Liver (tissue), 9 donors: ENCODE data around the gene ACYP2. TPM values are rescaled to one million over a fixed set of nuclear protein-coding genes. Genes with fewer than 3 reads are reported as not detected.

ENCODE experiments used
- DNase-seq: peaks from one replicate; pipeline ENCODE4 v3.0.0-alpha.2; 2017; ENCODE audit warnings: low spot score
- H3K27ac ChIP-seq, 2 donors: one replicate each; pipeline ENCODE4 v1.7.0; 2013; ENCODE audit warnings: inconsistent platforms in 2 of 2, low read length in 2 of 2, control low read depth in 1 of 2, low read depth in 1 of 2, mild to moderate bottlenecking in 1 of 2
- H3K27me3 ChIP-seq, 4 donors: one replicate each; pipeline versions ENCODE4 v1.6.1 to v1.7.0; 2013; ENCODE audit warnings: low read length in 3 of 4, inconsistent platforms in 1 of 4, mild to moderate bottlenecking in 1 of 4, moderate library complexity in 1 of 4; ENCODE audit not compliant: control insufficient read depth in 4 of 4, insufficient read depth in 4 of 4
- H3K36me3 ChIP-seq, 4 donors: one replicate each; pipeline versions ENCODE4 v1.6.1 to v1.7.0; 2013; ENCODE audit warnings: low read length in 3 of 4, mild to moderate bottlenecking in 3 of 4, low read depth in 1 of 4, moderate library complexity in 1 of 4; ENCODE audit not compliant: control insufficient read depth in 4 of 4, insufficient read depth in 3 of 4
- H3K4me1 ChIP-seq, 4 donors: one replicate each; pipeline versions ENCODE4 v1.6.1 to v1.7.0; 2013; ENCODE audit warnings: low read length in 3 of 4, mild to moderate bottlenecking in 3 of 4, moderate library complexity in 1 of 4; ENCODE audit not compliant: control insufficient read depth in 4 of 4, insufficient read depth in 4 of 4
- H3K4me3 ChIP-seq, 3 donors: one replicate each; pipeline versions ENCODE4 v1.6.1 to v1.7.0; 2013; ENCODE audit warnings: low read length in 3 of 3, control low read depth in 1 of 3, low read depth in 1 of 3, mild to moderate bottlenecking in 1 of 3
- H3K9ac ChIP-seq, 2 donors: one replicate each; pipeline ENCODE4 v1.7.0; 2013; ENCODE audit warnings: low read length in 2 of 2, mild to moderate bottlenecking in 2 of 2, moderate library complexity in 2 of 2, control low read depth in 1 of 2, low read depth in 1 of 2
- H3K9me3 ChIP-seq, 4 donors: one replicate each; pipeline versions ENCODE4 v1.6.1 to v1.7.0; 2013; ENCODE audit warnings: low read length in 3 of 4; ENCODE audit not compliant: control insufficient read depth in 4 of 4
- ATF3 ChIP-seq: IDR thresholded peaks from 2 replicates; pipeline ENCODE4 v1.6.1; 2016; ENCODE audit warnings: antibody characterized with exemption
- CTCF ChIP-seq: fragments of 150-350 bp; IDR thresholded peaks from 2 replicates; pipeline ENCODE4 v1.5.1; 2017; ENCODE audit warnings: improper control_type of control experiment, low read depth, low read length; ENCODE audit not compliant: missing input control
- EGR1 ChIP-seq, 2 donors: IDR thresholded peaks; 2 replicates each; pipeline ENCODE4 v1.6.1; 2016 to 2018; ENCODE audit warnings: antibody characterized with exemption in 2 of 2, low read depth in 2 of 2
- FOXA1 ChIP-seq: IDR thresholded peaks from 2 replicates; pipeline ENCODE4 v1.6.1; 2016; ENCODE audit warnings: antibody characterized with exemption
- FOXA2 ChIP-seq: IDR thresholded peaks from 2 replicates; pipeline ENCODE4 v1.6.1; 2016; ENCODE audit warnings: antibody characterized with exemption
- GABPA ChIP-seq, 2 donors: IDR thresholded peaks in 1 of 2; conservative IDR thresholded peaks in 1 of 2; 2 replicates each; pipeline ENCODE4 v1.6.1; 2016; ENCODE audit warnings: antibody characterized with exemption in 2 of 2, mild to moderate bottlenecking in 1 of 2, moderate library complexity in 1 of 2
- HNF4A ChIP-seq, 2 donors: conservative IDR thresholded peaks; 2 replicates each; pipeline ENCODE4 v1.6.1; 2016; ENCODE audit warnings: antibody characterized with exemption in 2 of 2, mild to moderate bottlenecking in 2 of 2
- HNF4G ChIP-seq: IDR thresholded peaks from 2 replicates; pipeline ENCODE4 v1.6.1; 2016; ENCODE audit warnings: antibody characterized with exemption
- JUND ChIP-seq, 2 donors: IDR thresholded peaks; 2 replicates each; pipeline ENCODE4 v1.6.1; 2016; ENCODE audit warnings: antibody characterized with exemption in 2 of 2
- MAX ChIP-seq: IDR thresholded peaks from 2 replicates; pipeline ENCODE4 v1.6.1; 2016; ENCODE audit warnings: antibody characterized with exemption
- NR2F2 ChIP-seq: IDR thresholded peaks from 2 replicates; pipeline ENCODE4 v1.6.1; 2016; ENCODE audit warnings: antibody characterized with exemption
- RAD21 ChIP-seq, 2 donors: IDR thresholded peaks; 2 replicates each; pipeline ENCODE4 v1.6.1; 2016; ENCODE audit warnings: antibody characterized with exemption in 2 of 2, mild to moderate bottlenecking in 2 of 2
- REST ChIP-seq: IDR thresholded peaks from 2 replicates; pipeline ENCODE4 v1.6.1; 2016; ENCODE audit warnings: antibody characterized with exemption, mild to moderate bottlenecking
- RXRA ChIP-seq, 2 donors: IDR thresholded peaks; 2 replicates each; pipeline ENCODE4 v1.6.1; 2017 to 2018; ENCODE audit warnings: antibody characterized with exemption in 2 of 2, mild to moderate bottlenecking in 1 of 2
- SP1 ChIP-seq: IDR thresholded peaks from 2 replicates; pipeline ENCODE4 v1.6.1; 2018; ENCODE audit warnings: antibody characterized with exemption, mild to moderate bottlenecking
- TAF1 ChIP-seq: conservative IDR thresholded peaks from 2 replicates; pipeline ENCODE4 v1.6.1; 2016; ENCODE audit warnings: antibody characterized with exemption, mild to moderate bottlenecking
- YY1 ChIP-seq: IDR thresholded peaks from 2 replicates; pipeline ENCODE4 v1.6.1; 2016; ENCODE audit warnings: antibody characterized with exemption, mild to moderate bottlenecking
- ZBTB33 ChIP-seq: IDR thresholded peaks from 2 replicates; pipeline ENCODE4 v1.6.1; 2016; ENCODE audit warnings: antibody characterized with exemption
- WGBS: extraction: QIAGEN DNeasy Blood & Tissue Kit; methylation state at CpG from one replicate; pipeline ENCODE4 v1.1.7; 2013; 5-methylcytosine and 5-hydroxymethylcytosine counted together
- polyA plus RNA-seq, 2 donors: library from polyadenylated mRNA; stranded (reverse) in 1 of 2; unstranded in 1 of 2; fragments of 200-250 nt in 1 of 2; fragments of >200 nt in 1 of 2; fragmentation: Nextera tagmentation in 1 of 2; extraction: Ambion mirVana in 1 of 2; gene quantifications; one replicate each; pipeline versions ENCODE4 v1.2.1 to v1.2.3, GENCODE V29; 2013 to 2015
- total RNA-seq, 2 donors: library from RNA; depleted of rRNA; stranded (reverse); fragments of >200 nt; gene quantifications; one replicate each; pipeline ENCODE4 v1.2.3, GENCODE V29; 2014
- donor health status: healthy.
- donor health status: healthy.
- donor health status: healthy.
- donor health status: healthy.
- donor health status: healthy.

Gene ACYP2
- total and polyA plus RNA-seq, 4 donors = 13.1 to 44.3 (median 15.4) TPM

- H3K27ac ChIP-seq = no peak overlapping the region
- no peak overlapping the region for H3K4me3 ChIP-seq
- H3K4me1 ChIP-seq = no peaks in the 10 kb centered on the region
- WGBS = 96% methylated on average over 2 of the region's 2 CpGs
- peaks cover 0 to 3% (median 0%) of the 10 kb centered on the region in 4 donors for H3K9me3 ChIP-seq
- no peak for DNase-seq
- H3K9ac ChIP-seq = no peak overlapping the region
- H3K27me3 ChIP-seq = no peaks in the 10 kb centered on the region
- H3K36me3 ChIP-seq = no peaks in the 10 kb centered on the region
- TF ChIP-seq ATF3 = no peak
- no peak for TF ChIP-seq SP1
- TF ChIP-seq RXRA (IDR thresholded peaks at IDR 0.05) = no peak
- no peak for TF ChIP-seq REST
- no peak for TF ChIP-seq FOXA1
- TF ChIP-seq TAF1 = no peak
- TF ChIP-seq RAD21 (IDR thresholded peaks at IDR 0.05) = no peak
- TF ChIP-seq EGR1 (IDR thresholded peaks at IDR 0.05; ENCODE audit: low read depth in 2 of 2) = no peak
- no peak for TF ChIP-seq YY1
- TF ChIP-seq MAX = no peak
- TF ChIP-seq HNF4A (conservative IDR thresholded peaks at IDR 0.05) = no peak
Measured at GRCh38 chr2:54260241-54260595, 144.8 kb downstream of the ACYP2 start.

GRCh38 chr2:54261537-54261936, 146.1 kb downstream of the ACYP2 start:
- no peaks in the 10 kb centered on the region for H3K27me3 ChIP-seq
- H3K36me3 ChIP-seq = no peaks in the 10 kb centered on the region
- H3K4me3 ChIP-seq = no peak overlapping the region
- no peaks in the 10 kb centered on the region for H3K9me3 ChIP-seq
- H3K4me1 ChIP-seq = no peaks in the 10 kb centered on the region
- no peak overlapping the region for H3K9ac ChIP-seq
- DNase-seq = no peak
- WGBS = 42% methylated on average over 2 of the region's 2 CpGs
- no peak for TF ChIP-seq GABPA (IDR thresholded peaks at IDR 0.05 in 1 of 2, conservative IDR thresholded peaks at IDR 0.05 in 1 of 2)
- no peak for TF ChIP-seq ATF3
- TF ChIP-seq SP1 = no peak
- no peak for TF ChIP-seq HNF4G
- no peak for TF ChIP-seq MAX
- TF ChIP-seq NR2F2 = no peak
- TF ChIP-seq EGR1 (IDR thresholded peaks at IDR 0.05; ENCODE audit: low read depth in 2 of 2) = no peak
- TF ChIP-seq TAF1 = no peak
- no peak for TF ChIP-seq YY1
- no peak for TF ChIP-seq ZBTB33
- no peak for TF ChIP-seq FOXA2
- TF ChIP-seq REST = no peak
- TF ChIP-seq JUND (IDR thresholded peaks at IDR 0.05) = no peak
- no peak for TF ChIP-seq CTCF
- TF ChIP-seq RXRA (IDR thresholded peaks at IDR 0.05) = no peak
- TF ChIP-seq FOXA1 = no peak
- no peak for TF ChIP-seq HNF4A (conservative IDR thresholded peaks at IDR 0.05)
- no peak overlapping the region for H3K27ac ChIP-seq
